Adrenal gland (tissue), 5 donors: Measurements from ENCODE around the gene WNT2.

ENCODE experiments used
- POLR2A ChIP-seq, 2 donors: fragments of 450-650 bp; IDR thresholded peaks; one replicate each; pipeline ENCODE4 v1.6.1; 2017; ENCODE audit warnings: antibody characterized with exemption in 2 of 2, mild to moderate bottlenecking in 2 of 2, moderate library complexity in 1 of 2
- TF ChIP-seq, protein P1 (sequence below), 6 experiments: fragments of 450-650 bp in 4 of 6; fragments of 200-600 bp in 2 of 6; sonication (generic) in 1 of 6; IDR thresholded peaks; 1 replicate in 5 of 6; 2 replicates in 1 of 6; pipeline versions ENCODE4 v1.5.1 to v1.8.0; 2016 to 2021; ENCODE audit warnings: antibody characterized with exemption in 6 of 6, mild to moderate bottlenecking in 2 of 6, moderate library complexity in 1 of 6
- donor health status: DM: no; HTN: no; CAD: no.

DNA sequence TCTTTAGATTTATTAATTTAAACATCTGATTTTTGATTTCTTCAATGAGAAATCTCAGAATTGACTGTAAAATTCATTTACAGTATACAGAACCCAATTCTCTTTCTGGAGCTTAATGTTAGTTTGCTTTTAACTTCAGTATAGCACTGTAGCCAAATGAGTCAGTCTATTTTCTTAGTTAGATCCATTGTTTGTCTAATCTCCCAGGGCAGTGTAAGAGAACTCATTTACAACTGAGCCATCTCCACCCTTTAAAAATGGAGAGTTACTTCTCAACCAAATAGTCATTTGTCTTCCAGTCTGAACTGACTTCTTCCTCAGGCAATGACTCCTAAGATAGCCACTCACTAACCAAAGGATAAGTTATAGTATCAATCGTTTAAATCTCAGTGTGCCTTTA is 3.0 kb upstream of the WNT2 start:
- TF ChIP-seq, protein P1, sequence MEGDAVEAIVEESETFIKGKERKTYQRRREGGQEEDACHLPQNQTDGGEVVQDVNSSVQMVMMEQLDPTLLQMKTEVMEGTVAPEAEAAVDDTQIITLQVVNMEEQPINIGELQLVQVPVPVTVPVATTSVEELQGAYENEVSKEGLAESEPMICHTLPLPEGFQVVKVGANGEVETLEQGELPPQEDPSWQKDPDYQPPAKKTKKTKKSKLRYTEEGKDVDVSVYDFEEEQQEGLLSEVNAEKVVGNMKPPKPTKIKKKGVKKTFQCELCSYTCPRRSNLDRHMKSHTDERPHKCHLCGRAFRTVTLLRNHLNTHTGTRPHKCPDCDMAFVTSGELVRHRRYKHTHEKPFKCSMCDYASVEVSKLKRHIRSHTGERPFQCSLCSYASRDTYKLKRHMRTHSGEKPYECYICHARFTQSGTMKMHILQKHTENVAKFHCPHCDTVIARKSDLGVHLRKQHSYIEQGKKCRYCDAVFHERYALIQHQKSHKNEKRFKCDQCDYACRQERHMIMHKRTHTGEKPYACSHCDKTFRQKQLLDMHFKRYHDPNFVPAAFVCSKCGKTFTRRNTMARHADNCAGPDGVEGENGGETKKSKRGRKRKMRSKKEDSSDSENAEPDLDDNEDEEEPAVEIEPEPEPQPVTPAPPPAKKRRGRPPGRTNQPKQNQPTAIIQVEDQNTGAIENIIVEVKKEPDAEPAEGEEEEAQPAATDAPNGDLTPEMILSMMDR (IDR thresholded peaks at IDR 0.05): no peak
- TF ChIP-seq POLR2A (IDR thresholded peaks at IDR 0.05): no peak
